Uterus (tissue), 4 donors: ENCODE data around the gene PUM2. TPM values are rescaled to one million over a fixed set of nuclear protein-coding genes. Genes with fewer than 3 reads are reported as not detected.
A peak's percentile ranks its signal among the peaks of the same experiment; 100 is the strongest.

Experiments used
- DNase-seq, 2 donors: peaks; one replicate each; pipeline ENCODE4 v3.0.0-alpha.2; 2019 to 2020
- H3K27ac ChIP-seq, 2 donors: fragments of 200-600 bp; sonication (generic); 1 replicate in 1 of 2; 2 replicates in 1 of 2; pipeline ENCODE4 v1.5.1; 2016 to 2018
- H3K27me3 ChIP-seq, 2 donors: fragments of 200-600 bp; sonication (generic); one replicate each; pipeline ENCODE4 v1.5.1; 2018 to 2019; ENCODE audit warnings: control low read depth in 1 of 2
- H3K36me3 ChIP-seq, 2 donors: fragments of 200-600 bp; sonication (generic); one replicate each; pipeline ENCODE4 v1.5.1; 2019; ENCODE audit warnings: control low read depth in 1 of 2
- H3K4me1 ChIP-seq, 2 donors: fragments of 200-600 bp; sonication (generic); one replicate each; pipeline ENCODE4 v1.5.1; 2018 to 2019; ENCODE audit warnings: control low read depth in 1 of 2
- H3K4me3 ChIP-seq, 2 donors: fragments of 200-600 bp; sonication (generic); 1 replicate in 1 of 2; 2 replicates in 1 of 2; pipeline ENCODE4 v1.5.1; 2018 to 2019; ENCODE audit warnings: mild to moderate bottlenecking in 1 of 2
- H3K9me3 ChIP-seq, 2 donors: fragments of 200-600 bp; sonication (generic); one replicate each; pipeline ENCODE4 v1.5.1; 2019; ENCODE audit warnings: control low read depth in 1 of 2
- POLR2A ChIP-seq, 2 donors: fragments of 450-650 bp; IDR thresholded peaks; one replicate each; pipeline ENCODE4 v1.6.1; 2016; ENCODE audit warnings: antibody characterized with exemption in 2 of 2, mild to moderate bottlenecking in 1 of 2, moderate library complexity in 1 of 2
- intact Hi-C: fragments of 100-400 bp; cut with DNase I; formaldehyde crosslinking; loops from one replicate; pipeline ENCODE4 v1.15.1; 2023; ENCODE audit warnings: low total_unique reads
- total RNA-seq, 4 donors: library from RNA; depleted of rRNA in 3 of 4; stranded (reverse); fragments of >200 nt in 3 of 4; gene quantifications; one replicate each; pipeline versions ENCODE4 v1.1.0 to v1.2.4, GENCODE V29; 2014 to 2023
- TF ChIP-seq, protein P1 (sequence below), 4 experiments: fragments of 200-600 bp in 2 of 4; fragments of 450-650 bp in 2 of 4; sonication (generic) in 2 of 4; IDR thresholded peaks; one replicate each; pipeline ENCODE4 v1.5.1; 2016 to 2019; ENCODE audit warnings: antibody characterized with exemption in 4 of 4, mild to moderate bottlenecking in 2 of 4, moderate library complexity in 1 of 4
- donor health status: DM: yes; HTN: yes; CAD: no.

PUM2 gene
- total RNA-seq, 4 donors from 2014 or later, result 51.0 to 138 (median 103) TPM

- no peaks in the 10 kb centered on the region for H3K4me1 ChIP-seq
- no peaks in the 10 kb centered on the region for H3K27me3 ChIP-seq
- peak overlapping the region in 1 of 2 donors; percentile 3 for H3K27ac ChIP-seq
- DNase-seq, result no peak
- peaks cover 0 to 5% of the 10 kb centered on the region in 2 donors for H3K9me3 ChIP-seq
- no peak overlapping the region for H3K4me3 ChIP-seq
- intact Hi-C loops, result no loop called here
- no peaks in the 10 kb centered on the region for H3K36me3 ChIP-seq
- no peak for TF ChIP-seq POLR2A (IDR thresholded peaks at IDR 0.05)
- TF ChIP-seq, protein P1, sequence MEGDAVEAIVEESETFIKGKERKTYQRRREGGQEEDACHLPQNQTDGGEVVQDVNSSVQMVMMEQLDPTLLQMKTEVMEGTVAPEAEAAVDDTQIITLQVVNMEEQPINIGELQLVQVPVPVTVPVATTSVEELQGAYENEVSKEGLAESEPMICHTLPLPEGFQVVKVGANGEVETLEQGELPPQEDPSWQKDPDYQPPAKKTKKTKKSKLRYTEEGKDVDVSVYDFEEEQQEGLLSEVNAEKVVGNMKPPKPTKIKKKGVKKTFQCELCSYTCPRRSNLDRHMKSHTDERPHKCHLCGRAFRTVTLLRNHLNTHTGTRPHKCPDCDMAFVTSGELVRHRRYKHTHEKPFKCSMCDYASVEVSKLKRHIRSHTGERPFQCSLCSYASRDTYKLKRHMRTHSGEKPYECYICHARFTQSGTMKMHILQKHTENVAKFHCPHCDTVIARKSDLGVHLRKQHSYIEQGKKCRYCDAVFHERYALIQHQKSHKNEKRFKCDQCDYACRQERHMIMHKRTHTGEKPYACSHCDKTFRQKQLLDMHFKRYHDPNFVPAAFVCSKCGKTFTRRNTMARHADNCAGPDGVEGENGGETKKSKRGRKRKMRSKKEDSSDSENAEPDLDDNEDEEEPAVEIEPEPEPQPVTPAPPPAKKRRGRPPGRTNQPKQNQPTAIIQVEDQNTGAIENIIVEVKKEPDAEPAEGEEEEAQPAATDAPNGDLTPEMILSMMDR (IDR thresholded peaks at IDR 0.05), result no peak
These were observed 15.9 kb downstream of the PUM2 start for GRCh38 chr2:20334605-20335203.

DNA sequence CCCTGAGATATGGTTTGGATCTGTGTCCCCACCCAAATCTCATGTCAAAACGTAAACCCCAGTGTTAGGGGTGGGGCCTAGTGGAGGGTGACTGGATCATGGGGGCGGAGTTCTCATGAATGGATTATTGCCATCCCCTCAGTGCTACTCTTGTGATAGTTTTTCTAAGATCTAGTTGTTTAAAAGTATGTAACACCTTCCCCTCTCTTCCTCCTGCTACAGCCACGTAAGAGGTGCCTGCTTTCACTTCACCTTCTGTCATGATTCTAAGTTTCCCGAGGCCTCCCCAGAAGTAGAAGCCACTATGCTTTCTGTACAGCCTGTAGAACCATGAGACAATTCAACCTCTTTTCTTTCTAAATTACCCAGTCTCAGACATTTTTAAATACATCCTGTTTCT lies 16.9 kb downstream of the PUM2 start:
- DNase-seq, result no peak
- no peaks in the 10 kb centered on the region for H3K36me3 ChIP-seq
- H3K4me3 ChIP-seq, result no peak overlapping the region
- TF ChIP-seq, protein P1 (IDR thresholded peaks at IDR 0.05), result no peak
- TF ChIP-seq POLR2A (IDR thresholded peaks at IDR 0.05), result no peak
- intact Hi-C loops, result no loop called here
- H3K27ac ChIP-seq, result no peak overlapping the region
- H3K9me3 ChIP-seq, result peaks cover 0 to 5% of the 10 kb centered on the region in 2 donors
- no peaks in the 10 kb centered on the region for H3K4me1 ChIP-seq
- no peaks in the 10 kb centered on the region for H3K27me3 ChIP-seq

- Histone ChIP-seq H3K4me3 (no peak overlapping the region), H3K27me3 (no peaks in the 10 kb centered on the region), H3K27ac (no peak overlapping the region), H3K36me3 (no peaks in the 10 kb centered on the region), H3K4me1 (no peaks in the 10 kb centered on the region), H3K9me3 (peaks cover 0 to 5% of the 10 kb centered on the region in 2 donors)
- intact Hi-C loops, result no loop called here
- no peak for DNase-seq
- TF ChIP-seq POLR2A (IDR thresholded peaks at IDR 0.05), result no peak
- TF ChIP-seq, protein P1 (IDR thresholded peaks at IDR 0.05), result no peak
These were observed 20.5 kb downstream of the PUM2 start for GRCh38 chr2:20330192-20330591.

DNA sequence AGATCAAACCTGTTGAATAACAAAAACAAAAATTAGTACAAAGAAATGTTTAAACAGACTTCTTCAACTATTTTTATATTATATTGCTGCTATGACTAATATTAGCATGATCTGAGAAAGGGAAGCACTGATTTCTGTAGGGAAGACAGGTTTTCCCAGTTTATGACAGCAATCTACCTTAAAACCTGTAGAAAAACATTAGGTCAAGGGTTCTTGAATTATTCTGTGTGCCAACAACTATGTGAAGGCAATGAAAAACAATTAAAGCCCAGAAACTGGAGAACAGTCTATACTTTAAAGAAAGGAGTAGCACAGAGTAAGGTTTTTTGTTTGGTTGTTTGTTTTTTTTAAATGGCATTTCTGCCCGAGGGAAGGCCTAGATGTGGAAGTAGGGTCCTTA lies 23.3 kb downstream of the PUM2 start:
- peaks cover 0 to 5% of the 10 kb centered on the region in 2 donors for H3K9me3 ChIP-seq
- no peaks in the 10 kb centered on the region for H3K27me3 ChIP-seq
- intact Hi-C loops, result no loop called here
- no peaks in the 10 kb centered on the region for H3K4me1 ChIP-seq
- no peak for DNase-seq
- no peak overlapping the region for H3K4me3 ChIP-seq
- no peak overlapping the region for H3K27ac ChIP-seq
- H3K36me3 ChIP-seq, result no peaks in the 10 kb centered on the region
- TF ChIP-seq, protein P1 (IDR thresholded peaks at IDR 0.05), result no peak
- no peak for TF ChIP-seq POLR2A (IDR thresholded peaks at IDR 0.05)

DNA sequence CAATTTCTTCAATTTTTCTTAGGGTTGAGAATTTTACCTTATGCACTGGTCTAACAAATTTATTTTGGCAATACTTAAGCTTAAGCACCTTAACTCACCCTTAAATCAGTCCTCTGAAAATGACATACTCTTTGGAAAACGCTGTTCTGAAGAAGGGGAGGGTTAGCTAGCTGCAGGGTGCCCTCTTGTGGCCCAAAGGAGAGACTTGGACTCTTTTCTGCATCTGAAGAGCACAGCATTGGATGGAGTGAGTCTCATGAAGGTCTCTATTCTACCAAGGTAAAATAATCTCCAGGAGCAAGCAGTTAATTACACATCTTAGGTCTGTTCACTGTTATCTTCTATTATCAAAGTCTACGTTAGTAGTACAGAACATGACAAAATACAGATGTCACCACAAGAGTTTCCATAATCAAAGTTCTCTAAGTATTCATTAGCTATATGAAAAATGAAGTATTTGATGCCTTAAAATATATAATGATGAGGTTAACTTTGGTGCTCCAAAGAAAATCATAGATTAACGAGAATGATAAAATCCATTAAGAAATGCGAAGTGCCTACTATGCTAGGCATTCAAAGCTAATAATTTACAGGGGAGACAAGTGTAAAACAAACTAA lies 24.4 kb downstream of the PUM2 start:
- TF ChIP-seq, protein P1 (IDR thresholded peaks at IDR 0.05), result peak; percentile 43 to 65 (median 50)
- no peak for TF ChIP-seq POLR2A (IDR thresholded peaks at IDR 0.05)
- intact Hi-C loops, result no loop called here
- DNase-seq, result peak; percentile 27 to 42
- Histone ChIP-seq H3K4me1 (no peaks in the 10 kb centered on the region), H3K4me3 (no peak overlapping the region), H3K27ac (no peak overlapping the region), H3K27me3 (no peaks in the 10 kb centered on the region), H3K9me3 (peaks cover 0 to 5% of the 10 kb centered on the region in 2 donors), H3K36me3 (no peaks in the 10 kb centered on the region)
